Stimulated activated memory B cell treated with anti-CD40 and anti-IgM and Interleukin-4, amounts not matched to agents 10 μg/mL and 1 μg/mL and 100 μg/mL, for 72 hours (primary cell): ENCODE measurements around the gene SFSWAP.

Source experiments
- ATAC-seq: fragments of 150-1000 bp; cut with Tn5 transposase; 2 replicates; pipeline ENCODE4 v1.10.0; 2021
- H3K27ac Mint-ChIP-seq: one replicate; pipeline ENCODE4 v1.8.0; 2022; ENCODE audit warnings: mild to moderate bottlenecking, mixed read lengths
- H3K27me3 Mint-ChIP-seq: one replicate; pipeline ENCODE4 v1.8.0; 2022; ENCODE audit warnings: mixed read lengths
- H3K36me3 Mint-ChIP-seq: one replicate; pipeline ENCODE4 v1.8.0; 2022; ENCODE audit warnings: mixed read lengths
- H3K4me1 Mint-ChIP-seq: one replicate; pipeline ENCODE4 v1.8.0; 2022; ENCODE audit warnings: mixed read lengths
- H3K4me3 Mint-ChIP-seq: one replicate; pipeline ENCODE4 v1.8.0; 2022; ENCODE audit warnings: mild to moderate bottlenecking, moderate library complexity, mixed read lengths
- H3K9me3 Mint-ChIP-seq: one replicate; pipeline ENCODE4 v1.8.0; 2022; ENCODE audit warnings: mixed read lengths

Gene SFSWAP

GRCh38 chr12:131787143-131787660, 76.3 kb downstream of the SFSWAP start:
- Mint-ChIP-seq H3K9me3 (peaks cover 3% of the 10 kb centered on the region), H3K27ac (no peak overlapping the region), H3K4me3 (no peak overlapping the region), H3K4me1 (peaks cover 11% of the 10 kb centered on the region), H3K27me3 (no peaks in the 10 kb centered on the region), H3K36me3 (peaks cover 66% of the 10 kb centered on the region)
- ATAC-seq: no peak

- H3K27me3 Mint-ChIP-seq: no peaks in the 10 kb centered on the region
- no peak for ATAC-seq
- no peak overlapping the region for H3K4me3 Mint-ChIP-seq
- H3K27ac Mint-ChIP-seq: no peak overlapping the region
- H3K36me3 Mint-ChIP-seq: peaks cover 67% of the 10 kb centered on the region
- peaks cover 11% of the 10 kb centered on the region for H3K4me1 Mint-ChIP-seq
- H3K9me3 Mint-ChIP-seq: peaks cover 3% of the 10 kb centered on the region
These were observed 77.2 kb downstream of the SFSWAP start for GRCh38 chr12:131788070-131788469.

GRCh38 chr12:131789638-131790037, 78.7 kb downstream of the SFSWAP start:
- H3K27ac Mint-ChIP-seq: no peak overlapping the region
- ATAC-seq: no peak
- no peaks in the 10 kb centered on the region for H3K4me1 Mint-ChIP-seq
- peaks cover 3% of the 10 kb centered on the region for H3K9me3 Mint-ChIP-seq
- no peak overlapping the region for H3K4me3 Mint-ChIP-seq
- H3K36me3 Mint-ChIP-seq: peaks cover 78% of the 10 kb centered on the region
- H3K27me3 Mint-ChIP-seq: no peaks in the 10 kb centered on the region

GRCh38 chr12:131793243-131794022, 82.5 kb downstream of the SFSWAP start:
- Mint-ChIP-seq H3K9me3 (peaks cover 3% of the 10 kb centered on the region), H3K4me3 (no peak overlapping the region), H3K36me3 (peaks cover 59% of the 10 kb centered on the region), H3K27me3 (no peaks in the 10 kb centered on the region), H3K4me1 (peaks cover 17% of the 10 kb centered on the region), H3K27ac (no peak overlapping the region)
- no peak for ATAC-seq

GRCh38 chr12:131794061-131794460, 83.2 kb downstream of the SFSWAP start:
- Mint-ChIP-seq H3K27me3 (no peaks in the 10 kb centered on the region), H3K4me3 (no peak overlapping the region), H3K9me3 (peaks cover 3% of the 10 kb centered on the region), H3K36me3 (peaks cover 59% of the 10 kb centered on the region), H3K4me1 (peaks cover 17% of the 10 kb centered on the region), H3K27ac (no peak overlapping the region)
- no peak for ATAC-seq

- H3K4me1 Mint-ChIP-seq: peaks cover 17% of the 10 kb centered on the region
- H3K36me3 Mint-ChIP-seq: peaks cover 59% of the 10 kb centered on the region
- no peaks in the 10 kb centered on the region for H3K27me3 Mint-ChIP-seq
- peaks cover 3% of the 10 kb centered on the region for H3K9me3 Mint-ChIP-seq
- ATAC-seq: no peak
- H3K27ac Mint-ChIP-seq: no peak overlapping the region
- H3K4me3 Mint-ChIP-seq: no peak overlapping the region
These were observed 83.7 kb downstream of the SFSWAP start for GRCh38 chr12:131794573-131794972.

GRCh38 chr12:131795064-131795463, 84.2 kb downstream of the SFSWAP start:
- Mint-ChIP-seq H3K36me3 (peaks cover 58% of the 10 kb centered on the region), H3K27me3 (no peaks in the 10 kb centered on the region), H3K4me3 (no peak overlapping the region), H3K9me3 (peaks cover under 1% of the 10 kb centered on the region), H3K4me1 (peaks cover 17% of the 10 kb centered on the region), H3K27ac (peak overlapping the region; percentile 70)
- ATAC-seq: peak; percentile 20

GRCh38 chr12:131795690-131796410, 85.0 kb downstream of the SFSWAP start:
- Mint-ChIP-seq H3K27me3 (no peaks in the 10 kb centered on the region), H3K4me3 (no peak overlapping the region), H3K9me3 (no peaks in the 10 kb centered on the region), H3K4me1 (peaks cover 17% of the 10 kb centered on the region), H3K36me3 (peaks cover 57% of the 10 kb centered on the region), H3K27ac (peak overlapping the region; percentile 70)
- peak; percentile 57 for ATAC-seq

- no peak for ATAC-seq
- H3K27ac Mint-ChIP-seq: peak overlapping the region; percentile 70
- H3K27me3 Mint-ChIP-seq: no peaks in the 10 kb centered on the region
- peaks cover 57% of the 10 kb centered on the region for H3K36me3 Mint-ChIP-seq
- no peaks in the 10 kb centered on the region for H3K9me3 Mint-ChIP-seq
- peaks cover 17% of the 10 kb centered on the region for H3K4me1 Mint-ChIP-seq
- H3K4me3 Mint-ChIP-seq: no peak overlapping the region
These were observed 85.5 kb downstream of the SFSWAP start for GRCh38 chr12:131796411-131796736.

- H3K27ac Mint-ChIP-seq: no peak overlapping the region
- H3K4me1 Mint-ChIP-seq: peaks cover 17% of the 10 kb centered on the region
- no peak overlapping the region for H3K4me3 Mint-ChIP-seq
- no peaks in the 10 kb centered on the region for H3K27me3 Mint-ChIP-seq
- no peaks in the 10 kb centered on the region for H3K9me3 Mint-ChIP-seq
- ATAC-seq: no peak
- H3K36me3 Mint-ChIP-seq: peaks cover 59% of the 10 kb centered on the region
These were observed 86.1 kb downstream of the SFSWAP start for GRCh38 chr12:131796754-131797587.

- H3K27ac Mint-ChIP-seq: no peak overlapping the region
- ATAC-seq: no peak
- peaks cover 63% of the 10 kb centered on the region for H3K36me3 Mint-ChIP-seq
- no peaks in the 10 kb centered on the region for H3K9me3 Mint-ChIP-seq
- no peaks in the 10 kb centered on the region for H3K27me3 Mint-ChIP-seq
- peaks cover 17% of the 10 kb centered on the region for H3K4me1 Mint-ChIP-seq
- H3K4me3 Mint-ChIP-seq: no peak overlapping the region
These were observed 86.7 kb downstream of the SFSWAP start for GRCh38 chr12:131797588-131797934.

GRCh38 chr12:131799195-131799594, 88.3 kb downstream of the SFSWAP start:
- H3K27ac Mint-ChIP-seq: no peak overlapping the region
- H3K4me3 Mint-ChIP-seq: no peak overlapping the region
- peaks cover 17% of the 10 kb centered on the region for H3K4me1 Mint-ChIP-seq
- ATAC-seq: no peak
- peaks cover 50% of the 10 kb centered on the region for H3K36me3 Mint-ChIP-seq
- H3K27me3 Mint-ChIP-seq: no peaks in the 10 kb centered on the region
- no peaks in the 10 kb centered on the region for H3K9me3 Mint-ChIP-seq

GRCh38 chr12:131799828-131800593, 89.1 kb downstream of the SFSWAP start:
- no peaks in the 10 kb centered on the region for H3K27me3 Mint-ChIP-seq
- no peaks in the 10 kb centered on the region for H3K9me3 Mint-ChIP-seq
- H3K36me3 Mint-ChIP-seq: peaks cover 50% of the 10 kb centered on the region
- no peak for ATAC-seq
- no peak overlapping the region for H3K4me3 Mint-ChIP-seq
- H3K27ac Mint-ChIP-seq: no peak overlapping the region
- H3K4me1 Mint-ChIP-seq: peaks cover 15% of the 10 kb centered on the region

- Mint-ChIP-seq H3K9me3 (no peaks in the 10 kb centered on the region), H3K27ac (no peak overlapping the region), H3K4me3 (no peak overlapping the region), H3K36me3 (peaks cover 50% of the 10 kb centered on the region), H3K27me3 (no peaks in the 10 kb centered on the region), H3K4me1 (peaks cover 8% of the 10 kb centered on the region)
- no peak for ATAC-seq
These were observed 89.8 kb downstream of the SFSWAP start for GRCh38 chr12:131800594-131801135.
